GM21423 (cell line): ENCODE results near the gene STK32C.
"Not testable (repeated sequence)": the region's sequence is repeated elsewhere in the genome, so short reads cannot be mapped to it uniquely, and the experiment has no call there.

ENCODE experiments used
- ATAC-seq: cut with Tn5 transposase; IDR thresholded peaks from one replicate; pipeline ENCODE4 v1.9.1; 2021; ENCODE audit warnings: mild to moderate bottlenecking, moderate library complexity; ENCODE audit not compliant: unreplicated experiment

The STK32C gene

DNA sequence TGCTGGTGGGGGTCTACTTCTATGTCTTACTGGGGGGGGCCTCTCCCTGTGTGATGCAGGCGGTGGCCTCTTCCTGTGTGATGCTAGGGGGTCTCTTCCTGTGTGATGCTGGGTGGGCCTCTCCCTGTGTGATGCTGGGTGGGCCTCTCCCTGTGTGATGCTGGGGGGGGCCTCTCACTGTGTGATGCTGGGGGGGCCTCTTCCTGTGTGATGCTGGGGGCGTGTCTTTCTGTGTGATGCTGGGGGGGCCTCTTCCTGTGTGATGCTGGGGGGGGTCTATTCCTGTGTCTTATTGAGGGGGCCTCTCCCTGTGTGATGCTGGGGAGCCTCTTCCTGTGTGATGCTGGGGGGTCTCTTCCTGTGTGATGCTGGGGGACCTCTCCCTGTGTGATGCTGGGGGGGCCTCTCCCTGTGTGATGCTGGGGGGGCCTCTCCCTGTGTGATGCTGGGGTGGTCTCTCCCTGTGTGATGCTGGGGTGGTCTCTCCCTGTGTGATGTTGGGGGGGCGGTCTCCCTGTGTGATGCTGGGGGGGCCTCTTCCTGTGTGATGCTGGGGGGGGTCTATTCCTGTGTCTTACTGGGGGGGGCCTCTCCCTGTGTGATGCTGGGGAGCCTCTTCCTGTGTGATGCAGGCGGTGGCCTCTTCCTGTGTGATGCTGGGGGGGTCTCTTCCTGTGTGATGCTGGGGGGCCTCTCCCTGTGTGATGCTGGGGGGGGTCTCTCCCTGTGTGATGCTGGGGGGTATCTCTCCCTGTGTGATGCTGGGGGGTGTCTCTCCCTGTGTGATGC, 146.7 kb downstream of the STK32C start:
- not testable (repeated sequence) for ATAC-seq

DNA sequence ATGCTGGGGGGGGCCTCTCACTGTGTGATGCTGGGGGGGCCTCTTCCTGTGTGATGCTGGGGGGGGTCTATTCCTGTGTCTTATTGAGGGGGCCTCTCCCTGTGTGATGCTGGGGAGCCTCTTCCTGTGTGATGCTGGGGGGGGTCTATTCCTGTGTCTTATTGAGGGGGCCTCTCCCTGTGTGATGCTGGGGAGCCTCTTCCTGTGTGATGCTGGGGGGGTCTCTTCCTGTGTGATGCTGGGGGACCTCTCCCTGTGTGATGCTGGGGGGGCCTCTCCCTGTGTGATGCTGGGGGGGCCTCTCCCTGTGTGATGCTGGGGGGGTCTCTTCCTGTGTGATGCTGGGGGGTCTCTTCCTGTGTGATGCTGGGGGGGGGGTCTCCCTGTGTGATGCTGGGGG, 147.5 kb downstream of the STK32C start:
- ATAC-seq, result not testable (repeated sequence)

DNA sequence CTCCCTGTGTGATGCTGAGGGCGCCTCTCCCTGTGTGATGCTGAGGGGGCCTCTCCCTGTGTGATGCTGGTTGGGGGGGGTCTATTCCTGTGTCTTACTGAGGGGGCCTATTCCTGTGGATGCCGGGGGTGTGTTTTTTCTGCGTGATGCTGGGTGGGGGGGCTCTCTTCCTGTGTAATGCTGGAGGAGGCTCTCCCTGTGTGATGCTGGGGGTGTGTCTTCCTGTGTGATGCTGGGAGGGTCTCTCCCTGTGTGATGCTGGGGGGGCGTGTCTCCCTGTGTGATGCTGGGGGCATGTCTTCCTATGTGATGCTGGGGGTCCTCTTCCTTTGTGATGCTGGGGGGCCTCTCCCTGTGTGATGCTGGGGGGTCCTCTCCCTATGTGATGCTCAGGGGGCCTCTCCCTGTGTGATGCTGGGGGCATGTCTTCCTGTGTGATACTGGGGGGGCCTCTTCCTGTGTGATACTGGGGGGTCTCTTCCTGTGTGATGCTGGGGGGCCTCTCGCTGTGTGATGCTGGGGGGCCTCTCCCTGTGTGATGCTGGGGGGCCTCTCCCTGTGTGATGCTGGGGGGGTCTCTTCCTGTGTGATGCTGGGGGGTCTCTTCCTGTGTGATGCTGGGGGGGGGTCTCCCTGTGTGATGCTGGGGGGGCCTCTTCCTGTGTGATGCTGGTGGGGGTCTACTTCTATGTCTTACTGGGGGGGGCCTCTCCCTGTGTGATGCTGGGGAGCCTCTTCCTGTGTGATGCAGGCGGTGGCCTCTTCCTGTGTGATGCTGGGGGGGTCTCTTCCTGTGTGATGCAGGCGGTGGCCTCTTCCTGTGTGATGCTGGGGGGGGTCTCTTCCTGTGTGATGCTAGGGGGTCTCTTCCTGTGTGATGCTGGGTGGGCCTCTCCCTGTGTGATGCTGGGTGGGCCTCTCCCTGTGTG, 148.2 kb downstream of the STK32C start:
- not testable (repeated sequence) for ATAC-seq

- ATAC-seq, result no peak
Measured at GRCh38 chr10:132158823-132159222, 148.9 kb downstream of the STK32C start.

GRCh38 chr10:132158122-132158741, 149.5 kb downstream of the STK32C start:
- no peak for ATAC-seq
